Measurements from ENCODE around the gene BAIAP2. TPM values are rescaled to one million over a fixed set of nuclear protein-coding genes. Genes with fewer than 3 reads are reported as not detected.

BAIAP2 gene
- total RNA-seq, 1 experiment from 2014 or later, result 58.0 TPM

DNA sequence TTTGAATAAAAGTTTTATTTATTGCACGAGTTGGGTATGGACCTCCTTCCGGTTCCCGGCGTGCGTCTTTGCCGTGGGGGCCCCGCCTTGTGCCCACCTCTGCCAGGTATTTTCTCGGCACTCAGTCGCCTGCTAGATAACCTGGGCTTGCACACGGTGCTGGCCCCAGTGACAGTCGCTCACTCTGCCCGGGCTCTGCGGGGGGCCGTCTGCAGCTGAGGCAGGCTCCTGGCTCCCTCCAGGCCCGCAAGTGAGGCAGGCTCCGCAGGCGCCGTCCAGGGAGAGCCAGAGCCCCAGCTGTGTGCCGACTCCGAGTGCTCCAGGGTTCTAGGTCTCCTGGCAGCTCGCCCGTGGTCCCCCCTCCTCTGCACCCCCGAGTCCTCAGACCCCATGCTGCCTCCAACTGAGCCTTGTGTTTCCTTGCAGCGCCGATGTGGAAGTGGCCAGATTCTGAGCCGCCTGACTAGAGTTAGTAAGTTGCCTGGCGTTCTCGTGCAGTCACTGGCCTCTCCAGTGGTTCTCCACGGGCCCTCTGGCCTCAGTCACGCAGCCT, 75.6 kb downstream of the BAIAP2 start:
- CTCF ChIA-PET, result no interaction called here
- intact Hi-C loops (cut with micrococcal nuclease; ENCODE audit: unreplicated experiment), result no loop called here
- Mint-ChIP-seq H3K36me3 (ENCODE audit: insufficient read depth, unreplicated experiment) (peaks cover 16% of the 10 kb centered on the region), H3K9me3 (ENCODE audit: low read depth, unreplicated experiment) (no peaks in the 10 kb centered on the region), H3K27ac (ENCODE audit: unreplicated experiment) (no peak overlapping the region), H3K4me3 (ENCODE audit: low read depth, unreplicated experiment) (no peak overlapping the region), H3K4me1 (ENCODE audit: low read depth, unreplicated experiment) (no peaks in the 10 kb centered on the region), H3K27me3 (ENCODE audit: unreplicated experiment) (no peaks in the 10 kb centered on the region)
- BruUV-seq (replicated peaks), result no TSS peak
- no peak for DNase-seq
- TF ChIP-seq, protein P1, sequence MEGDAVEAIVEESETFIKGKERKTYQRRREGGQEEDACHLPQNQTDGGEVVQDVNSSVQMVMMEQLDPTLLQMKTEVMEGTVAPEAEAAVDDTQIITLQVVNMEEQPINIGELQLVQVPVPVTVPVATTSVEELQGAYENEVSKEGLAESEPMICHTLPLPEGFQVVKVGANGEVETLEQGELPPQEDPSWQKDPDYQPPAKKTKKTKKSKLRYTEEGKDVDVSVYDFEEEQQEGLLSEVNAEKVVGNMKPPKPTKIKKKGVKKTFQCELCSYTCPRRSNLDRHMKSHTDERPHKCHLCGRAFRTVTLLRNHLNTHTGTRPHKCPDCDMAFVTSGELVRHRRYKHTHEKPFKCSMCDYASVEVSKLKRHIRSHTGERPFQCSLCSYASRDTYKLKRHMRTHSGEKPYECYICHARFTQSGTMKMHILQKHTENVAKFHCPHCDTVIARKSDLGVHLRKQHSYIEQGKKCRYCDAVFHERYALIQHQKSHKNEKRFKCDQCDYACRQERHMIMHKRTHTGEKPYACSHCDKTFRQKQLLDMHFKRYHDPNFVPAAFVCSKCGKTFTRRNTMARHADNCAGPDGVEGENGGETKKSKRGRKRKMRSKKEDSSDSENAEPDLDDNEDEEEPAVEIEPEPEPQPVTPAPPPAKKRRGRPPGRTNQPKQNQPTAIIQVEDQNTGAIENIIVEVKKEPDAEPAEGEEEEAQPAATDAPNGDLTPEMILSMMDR (IDR thresholded peaks at IDR 0.05; ENCODE audit: unreplicated experiment), result no peak

DNA sequence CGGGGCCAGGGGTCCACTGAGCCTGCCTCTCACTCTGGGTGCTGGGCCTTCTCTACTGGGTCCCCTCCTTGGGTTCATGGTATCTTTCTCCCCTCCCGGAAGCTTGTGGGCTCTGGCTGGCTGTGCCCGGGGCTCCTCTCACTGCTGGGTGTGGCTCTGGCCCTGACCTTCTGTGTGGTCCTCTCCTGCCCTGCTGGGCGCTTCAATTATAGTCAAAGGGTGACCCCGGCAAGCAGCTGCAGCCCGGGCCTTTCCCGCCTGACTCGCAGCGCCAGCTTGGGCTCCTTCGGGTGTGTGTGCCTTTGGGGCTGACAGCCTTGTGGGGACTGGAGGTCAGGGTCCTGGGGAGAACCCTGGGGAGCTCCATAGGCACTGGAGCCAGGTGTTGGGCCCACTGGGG, 76.1 kb downstream of the BAIAP2 start:
- CTCF ChIA-PET, result no interaction called here
- no peaks in the 10 kb centered on the region for H3K27me3 Mint-ChIP-seq (ENCODE audit: unreplicated experiment)
- BruUV-seq (replicated peaks), result no TSS peak
- TF ChIP-seq, protein P1 (IDR thresholded peaks at IDR 0.05; ENCODE audit: unreplicated experiment), result no peak
- intact Hi-C loops (cut with micrococcal nuclease; ENCODE audit: unreplicated experiment), result no loop called here
- H3K36me3 Mint-ChIP-seq (ENCODE audit: insufficient read depth, unreplicated experiment), result peaks cover 12% of the 10 kb centered on the region
- H3K9me3 Mint-ChIP-seq (ENCODE audit: low read depth, unreplicated experiment), result no peaks in the 10 kb centered on the region
- H3K27ac Mint-ChIP-seq (ENCODE audit: unreplicated experiment), result no peak overlapping the region
- no peaks in the 10 kb centered on the region for H3K4me1 Mint-ChIP-seq (ENCODE audit: low read depth, unreplicated experiment)
- H3K4me3 Mint-ChIP-seq (ENCODE audit: low read depth, unreplicated experiment), result no peak overlapping the region
- DNase-seq, result no peak

DNA sequence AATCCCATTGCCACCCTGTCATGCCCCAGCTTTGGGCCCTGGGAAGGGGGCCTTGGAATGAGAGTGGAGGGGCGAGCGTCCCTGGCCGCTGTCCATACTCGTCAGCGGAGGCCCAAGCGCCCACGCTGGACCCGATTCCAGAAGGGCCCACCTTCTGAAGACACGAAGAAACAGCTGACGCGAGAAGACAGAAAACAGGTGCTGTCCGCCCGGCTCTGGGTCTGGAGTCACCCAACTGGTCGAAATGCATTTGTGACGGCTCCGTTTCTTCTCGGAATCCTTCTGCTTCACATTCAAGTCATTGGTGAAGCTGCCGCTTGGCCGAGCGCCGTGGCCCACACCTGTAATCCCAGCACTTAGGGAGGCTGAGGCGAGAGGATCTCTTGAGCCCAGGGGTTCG, 77.5 kb downstream of the BAIAP2 start:
- intact Hi-C loops (cut with micrococcal nuclease; ENCODE audit: unreplicated experiment), result no loop called here

DNA sequence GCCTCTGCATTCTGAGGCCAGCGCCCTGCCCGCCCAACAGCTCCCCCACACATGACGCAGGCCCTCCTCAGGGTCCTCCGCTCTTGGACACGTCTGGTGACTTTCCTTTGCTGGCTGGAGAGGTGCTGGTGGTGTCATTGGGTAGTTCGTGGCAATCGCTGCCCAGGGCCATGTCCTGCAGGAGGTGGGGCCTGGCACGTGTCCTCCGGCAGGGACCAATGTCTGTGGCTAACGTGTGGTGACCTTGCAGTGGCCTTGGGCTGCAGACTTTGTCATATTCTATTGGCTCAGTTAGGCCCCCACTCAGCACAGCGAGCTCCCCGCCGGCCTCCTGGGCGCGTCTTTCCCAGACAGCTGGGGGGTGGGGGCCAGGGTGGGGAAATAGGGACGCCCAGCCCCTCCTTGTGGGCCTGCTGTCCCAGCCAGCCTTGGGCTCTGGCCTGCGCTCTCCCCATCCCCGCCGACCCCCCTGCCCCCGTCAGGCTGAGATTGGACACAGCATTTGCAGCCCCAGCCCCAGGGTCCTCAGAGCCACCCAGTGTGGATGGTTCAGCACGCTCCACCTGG, 78.3 kb downstream of the BAIAP2 start:
- TF ChIP-seq, protein P1 (IDR thresholded peaks at IDR 0.05; ENCODE audit: unreplicated experiment), result no peak
- CTCF ChIA-PET, result no interaction called here
- Mint-ChIP-seq H3K36me3 (ENCODE audit: insufficient read depth, unreplicated experiment) (peaks cover 15% of the 10 kb centered on the region), H3K27ac (ENCODE audit: unreplicated experiment) (no peak overlapping the region), H3K27me3 (ENCODE audit: unreplicated experiment) (no peaks in the 10 kb centered on the region), H3K4me3 (ENCODE audit: low read depth, unreplicated experiment) (no peak overlapping the region), H3K9me3 (ENCODE audit: low read depth, unreplicated experiment) (no peaks in the 10 kb centered on the region), H3K4me1 (ENCODE audit: low read depth, unreplicated experiment) (no peaks in the 10 kb centered on the region)
- no TSS peak for BruUV-seq (replicated peaks)
- intact Hi-C loops (cut with micrococcal nuclease; ENCODE audit: unreplicated experiment), result no loop called here
- DNase-seq, result no peak

More for the DNA sequence above, 77.5 kb downstream of the BAIAP2 start:
- H3K4me3 Mint-ChIP-seq (ENCODE audit: low read depth, unreplicated experiment), result no peak overlapping the region
- no peaks in the 10 kb centered on the region for H3K9me3 Mint-ChIP-seq (ENCODE audit: low read depth, unreplicated experiment)
- TF ChIP-seq, protein P1 (IDR thresholded peaks at IDR 0.05; ENCODE audit: unreplicated experiment), result no peak
- no peak for DNase-seq
- H3K27ac Mint-ChIP-seq (ENCODE audit: unreplicated experiment), result no peak overlapping the region
- H3K27me3 Mint-ChIP-seq (ENCODE audit: unreplicated experiment), result no peaks in the 10 kb centered on the region
- CTCF ChIA-PET, result no interaction called here
- no peaks in the 10 kb centered on the region for H3K4me1 Mint-ChIP-seq (ENCODE audit: low read depth, unreplicated experiment)
- H3K36me3 Mint-ChIP-seq (ENCODE audit: insufficient read depth, unreplicated experiment), result peaks cover 12% of the 10 kb centered on the region
- BruUV-seq (replicated peaks), result no TSS peak
